NB4 (cell line): ENCODE data around the gene NEK8.

ENCODE experiments used
- POLR2A ChIP-seq: IDR thresholded peaks from 2 replicates; pipeline ENCODE4 v1.6.1; 2011; ENCODE audit warnings: mild to moderate bottlenecking; ENCODE audit not compliant: insufficient read length; ENCODE audit errors: extremely low read depth
- TF ChIP-seq, protein P1 (sequence below): IDR thresholded peaks from one replicate; pipeline ENCODE4 v1.5.1; 2012; ENCODE audit warnings: low read depth, low read length

DNA sequence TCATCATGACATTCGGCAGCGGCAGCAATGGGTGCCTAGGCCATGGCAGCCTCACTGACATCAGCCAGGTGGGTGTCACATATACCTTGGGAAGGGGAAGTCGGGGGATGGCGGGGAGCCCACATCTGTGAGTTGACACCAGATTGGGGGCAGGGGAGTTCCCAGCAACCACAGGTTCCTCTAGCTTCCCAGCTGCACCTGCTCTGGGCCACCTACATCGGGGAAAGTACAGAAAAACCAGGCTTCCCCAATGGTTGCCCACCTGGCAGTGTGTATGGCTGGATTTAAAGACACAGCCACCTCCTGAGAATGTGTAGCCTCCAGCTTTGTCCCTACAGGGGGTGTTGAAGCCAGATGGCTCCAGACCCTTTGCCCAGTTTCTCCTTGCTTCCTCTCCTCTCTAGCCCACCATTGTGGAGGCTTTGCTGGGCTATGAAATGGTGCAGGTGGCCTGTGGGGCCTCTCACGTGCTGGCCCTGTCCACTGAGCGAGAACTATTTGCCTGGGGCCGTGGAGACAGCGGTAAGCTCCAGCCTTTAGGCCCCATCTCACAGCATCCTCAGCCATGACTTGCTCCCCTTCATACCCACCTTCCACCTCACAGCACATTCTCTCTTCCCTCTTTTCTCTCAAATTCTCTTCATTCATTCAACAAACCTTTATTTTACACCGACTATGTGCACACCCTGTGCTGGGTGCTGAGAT is 10.2 kb downstream of the NEK8 start:
- TF ChIP-seq, protein P1, sequence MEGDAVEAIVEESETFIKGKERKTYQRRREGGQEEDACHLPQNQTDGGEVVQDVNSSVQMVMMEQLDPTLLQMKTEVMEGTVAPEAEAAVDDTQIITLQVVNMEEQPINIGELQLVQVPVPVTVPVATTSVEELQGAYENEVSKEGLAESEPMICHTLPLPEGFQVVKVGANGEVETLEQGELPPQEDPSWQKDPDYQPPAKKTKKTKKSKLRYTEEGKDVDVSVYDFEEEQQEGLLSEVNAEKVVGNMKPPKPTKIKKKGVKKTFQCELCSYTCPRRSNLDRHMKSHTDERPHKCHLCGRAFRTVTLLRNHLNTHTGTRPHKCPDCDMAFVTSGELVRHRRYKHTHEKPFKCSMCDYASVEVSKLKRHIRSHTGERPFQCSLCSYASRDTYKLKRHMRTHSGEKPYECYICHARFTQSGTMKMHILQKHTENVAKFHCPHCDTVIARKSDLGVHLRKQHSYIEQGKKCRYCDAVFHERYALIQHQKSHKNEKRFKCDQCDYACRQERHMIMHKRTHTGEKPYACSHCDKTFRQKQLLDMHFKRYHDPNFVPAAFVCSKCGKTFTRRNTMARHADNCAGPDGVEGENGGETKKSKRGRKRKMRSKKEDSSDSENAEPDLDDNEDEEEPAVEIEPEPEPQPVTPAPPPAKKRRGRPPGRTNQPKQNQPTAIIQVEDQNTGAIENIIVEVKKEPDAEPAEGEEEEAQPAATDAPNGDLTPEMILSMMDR: no peak
- TF ChIP-seq POLR2A: no peak
